HG03521 (cell line): ENCODE data around the gene CX3CL1.

Experiments used
- ATAC-seq: cut with Tn5 transposase; IDR thresholded peaks from one replicate; pipeline ENCODE4 v1.9.1; 2021; ENCODE audit warnings: mild to moderate bottlenecking, moderate library complexity; ENCODE audit not compliant: unreplicated experiment

CX3CL1 gene

GRCh38 chr16:57432989-57433388 is 60.7 kb downstream of the CX3CL1 start:
- no peak for ATAC-seq

DNA sequence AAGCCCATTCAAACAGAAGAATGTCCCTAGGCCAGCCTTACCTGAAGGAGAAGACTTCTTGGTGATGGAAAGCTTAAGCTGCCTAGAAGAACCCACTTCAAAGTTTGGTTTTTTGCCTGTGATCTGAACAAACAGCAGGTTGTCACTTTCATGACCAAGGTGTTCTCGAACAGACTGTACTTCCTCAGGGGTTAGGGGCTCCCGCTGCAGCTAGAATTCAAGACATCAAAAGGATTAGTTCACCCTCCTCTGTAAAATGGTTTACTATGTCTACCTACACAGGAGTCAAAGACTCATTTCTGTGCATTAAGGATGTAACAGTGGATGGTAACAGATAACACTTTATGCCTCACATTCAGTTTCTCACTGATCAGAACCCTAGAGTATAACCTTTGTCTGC is 61.7 kb downstream of the CX3CL1 start:
- no peak for ATAC-seq
